B cell (primary cell): ENCODE measurements around the gene CFL1. TPM values are rescaled to one million over a fixed set of nuclear protein-coding genes. Genes with fewer than 3 reads are reported as not detected.

ENCODE experiments used
- ATAC-seq: fragments of 200-7000 bp; cut with Tn5 transposase; one replicate; pipeline ENCODE4 v1.10.0; 2021; ENCODE audit warnings: low read depth, mild to moderate bottlenecking, moderate number of reproducible peaks, moderate library complexity
- CTCF ChIA-PET: fragments of 350-600 bp; sonication (Branson Sonifier 250); formaldehyde crosslinking; loops from one replicate; lab custom pipeline; 2021; ENCODE audit warnings: antibody characterized with exemption, inconsistent platforms; lab: Charles Lee
- POLR2A ChIA-PET: fragments of 350-600 bp; sonication (Branson Sonifier 250); formaldehyde crosslinking; loops from one replicate; lab custom pipeline; 2021; ENCODE audit warnings: antibody characterized with exemption; lab: Charles Lee
- DNase-seq: peaks from one replicate; pipeline ENCODE4 v3.0.0; 2013
- H2AFZ ChIP-seq: 2 replicates; pipeline ENCODE4 v1.6.1; 2012; ENCODE audit warnings: mild to moderate bottlenecking, low read depth, low read length; ENCODE audit not compliant: insufficient read depth, poor library complexity, severe bottlenecking
- H3K27ac ChIP-seq, 2 donors: 1 replicate in 1 of 2; 2 replicates in 1 of 2; pipeline ENCODE4 v1.5.1; 2012 to 2013; ENCODE audit warnings: low read length in 2 of 2, mild to moderate bottlenecking in 2 of 2, moderate library complexity in 1 of 2
- H3K27me3 ChIP-seq, 4 experiments: fragments of 200-600 bp in 1 of 4; sonication (generic) in 1 of 4; replicated peaks in 1 of 4; 1 replicate in 2 of 4; 2 replicates in 2 of 4; pipeline versions ENCODE4 v1.6.1 to v1.7.0; 2013 to 2016; ENCODE audit warnings: low read length in 3 of 4, mild to moderate bottlenecking in 2 of 4, mixed read lengths in 1 of 4, moderate library complexity in 1 of 4; ENCODE audit not compliant: insufficient read depth in 4 of 4, control insufficient read depth in 3 of 4; ENCODE audit errors: control extremely low read depth in 1 of 4
- H3K36me3 ChIP-seq, 2 experiments: replicated peaks in 1 of 2; 1 replicate in 1 of 2; 2 replicates in 1 of 2; pipeline versions ENCODE4 v1.6.1 to v1.7.1; 2013; ENCODE audit warnings: low read length in 1 of 2; ENCODE audit not compliant: insufficient read depth in 2 of 2, control insufficient read depth in 1 of 2; ENCODE audit errors: control extremely low read depth in 1 of 2, extremely low read depth in 1 of 2
- H3K4me1 ChIP-seq, 2 donors: fragments of 200-600 bp in 1 of 2; sonication (generic) in 1 of 2; 1 replicate in 1 of 2; 2 replicates in 1 of 2; pipeline versions ENCODE4 v1.5.1 to v1.6.1; 2013 to 2017; ENCODE audit warnings: low read length in 2 of 2; ENCODE audit not compliant: control insufficient read depth in 2 of 2, insufficient read depth in 2 of 2
- H3K4me2 ChIP-seq: replicated peaks from 2 replicates; pipeline ENCODE3; 2012; ENCODE audit warnings: mild to moderate bottlenecking, low read depth, low read length; ENCODE audit not compliant: poor library complexity, severe bottlenecking
- H3K4me3 ChIP-seq, 5 experiments: fragments of 200-600 bp in 1 of 5; sonication (generic) in 1 of 5; 1 replicate in 3 of 5; 2 replicates in 2 of 5; pipeline versions ENCODE4 v1.5.1 to v1.7.0; 2011 to 2016; ENCODE audit warnings: low read length in 4 of 5, mild to moderate bottlenecking in 4 of 5, low read depth in 2 of 5, control low read depth in 1 of 5, moderate library complexity in 1 of 5; ENCODE audit not compliant: insufficient read depth in 1 of 5; ENCODE audit errors: control extremely low read depth in 1 of 5, extremely low read depth in 1 of 5
- H3K79me2 ChIP-seq: fragments of 200-600 bp; sonication (generic); one replicate; pipeline ENCODE4 v1.6.0; 2016; ENCODE audit warnings: low read length; ENCODE audit not compliant: control insufficient read depth, insufficient read depth
- H3K9ac ChIP-seq: fragments of 200-600 bp; sonication (generic); 2 replicates; pipeline ENCODE4 v1.6.1; 2017; ENCODE audit warnings: mild to moderate bottlenecking, low read length, moderate library complexity
- H3K9me3 ChIP-seq, 3 donors: one replicate each; pipeline versions ENCODE4 v1.6.1 to v1.7.1; 2013; ENCODE audit warnings: low read length in 2 of 3; ENCODE audit not compliant: control insufficient read depth in 2 of 3, insufficient read depth in 1 of 3; ENCODE audit errors: control extremely low read depth in 1 of 3
- H4K20me1 ChIP-seq: 2 replicates; pipeline ENCODE4 v1.6.0; 2012; ENCODE audit warnings: mild to moderate bottlenecking, low read length; ENCODE audit not compliant: insufficient read depth, control insufficient read depth, poor library complexity, severe bottlenecking
- H3K27ac Mint-ChIP-seq: one replicate; pipeline ENCODE4 v1.8.0; 2021; ENCODE audit warnings: mixed read lengths
- H3K27me3 Mint-ChIP-seq: one replicate; pipeline ENCODE4 v1.8.0; 2021; ENCODE audit warnings: mixed read lengths
- H3K4me1 Mint-ChIP-seq: one replicate; pipeline ENCODE4 v1.8.0; 2021; ENCODE audit warnings: mixed read lengths
- H3K4me3 Mint-ChIP-seq: one replicate; pipeline ENCODE4 v1.8.0; 2021; ENCODE audit warnings: mixed read lengths
- H3K9me3 Mint-ChIP-seq: one replicate; pipeline ENCODE4 v1.8.0; 2022; ENCODE audit warnings: mixed read lengths; ENCODE audit not compliant: insufficient read depth
- CTCF ChIP-seq: fragments of 200-600 bp; IDR thresholded peaks from one replicate; pipeline ENCODE4 v1.8.0; 2022; ENCODE audit warnings: antibody characterized with exemption, mild to moderate bottlenecking
- EZH2 ChIP-seq: IDR thresholded peaks from 2 replicates; pipeline ENCODE4 v1.6.1; 2012; ENCODE audit warnings: borderline replicate concordance, low read depth, mild to moderate bottlenecking, moderate library complexity, low read length; ENCODE audit not compliant: insufficient read depth, poor library complexity, severe bottlenecking
- WGBS: methylation state at CpG from one replicate; pipeline ENCODE4 v1.1.5; 2013; ENCODE audit warnings: missing lambda C conversion rate; ENCODE audit not compliant: insufficient coverage; 5-methylcytosine and 5-hydroxymethylcytosine counted together
- intact Hi-C: fragments of 100-400 bp; cut with micrococcal nuclease; formaldehyde crosslinking; loops from one replicate; pipeline ENCODE4 v1.10.0; 2022
- polyA plus RNA-seq: library from polyadenylated mRNA; depleted of rRNA; stranded (reverse); fragments of >200 nt; gene quantifications from 2 replicates; pipeline ENCODE4 v1.2.3, GENCODE V29; 2012
- total RNA-seq, 2 donors: library from RNA; stranded (reverse); fragments of 120-200 nt in 1 of 2; gene quantifications; 1 replicate in 1 of 2; 2 replicates in 1 of 2; pipeline versions ENCODE4 v1.2.3 to v1.2.4, GENCODE V29; 2013 to 2022

Gene CFL1
- total and polyA plus RNA-seq, 2 donors (not counting 1 experiment from before 2014, with no cell fraction given): 455 to 990 TPM

DNA sequence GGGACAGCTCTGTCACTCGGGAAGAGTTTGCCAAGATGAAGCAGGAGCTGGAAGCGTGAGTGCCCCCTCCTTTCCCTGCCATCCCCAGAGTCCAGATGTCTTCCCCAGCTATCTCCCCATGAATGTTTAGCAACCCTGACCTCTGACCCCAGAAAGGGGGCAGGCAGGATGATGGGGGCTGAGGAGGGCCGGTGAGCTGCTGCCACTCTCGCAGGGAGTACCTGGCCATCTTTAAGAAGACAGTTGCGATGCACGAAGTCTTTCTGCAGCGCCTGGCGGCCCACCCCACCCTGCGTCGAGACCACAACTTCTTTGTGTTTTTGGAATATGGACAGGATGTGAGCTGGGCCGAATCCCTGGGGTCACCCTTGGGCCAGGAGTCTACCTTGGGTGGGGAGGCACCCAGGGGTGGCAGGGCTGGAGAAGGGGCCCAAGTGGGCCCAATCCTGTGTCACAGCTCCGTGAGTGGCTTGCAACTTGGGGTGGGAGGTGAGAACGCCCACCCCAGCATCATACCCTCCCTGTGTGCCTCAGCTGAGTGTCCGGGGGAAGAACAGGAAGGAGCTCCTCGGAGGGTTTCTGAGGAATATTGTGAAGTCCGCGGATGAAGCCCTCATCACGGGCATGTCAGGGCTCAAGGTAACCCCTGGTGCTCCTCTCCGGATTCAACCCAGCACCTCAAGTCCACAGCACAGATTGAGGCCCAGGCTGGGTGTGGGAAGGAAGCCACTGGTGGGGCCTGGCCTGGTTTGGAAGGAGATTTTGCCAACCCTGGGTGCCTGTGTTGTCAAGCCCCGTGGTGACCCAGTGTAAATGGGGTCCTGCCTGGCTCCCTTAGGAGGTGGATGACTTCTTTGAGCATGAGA, 7.5 kb downstream of the CFL1 start:
- Histone ChIP-seq H3K9me3 (peaks cover 0 to 15% (median 0%) of the 10 kb centered on the region in 3 donors), H3K36me3 (peaks cover 0 to 51% of the 10 kb centered on the region in 2 experiments), H3K9ac (no peak overlapping the region), H3K27me3 (no peaks in the 10 kb centered on the region), H3K4me1 (peaks cover 0 to 8% of the 10 kb centered on the region in 2 donors), H3K79me2 (peaks cover 23% of the 10 kb centered on the region), H4K20me1 (peaks cover 51% of the 10 kb centered on the region), H3K27ac (no peak overlapping the region), H2AFZ (no peak overlapping the region), H3K4me3 (no peak overlapping the region), H3K4me2 (no peak overlapping the region)
- ATAC-seq (no peak), DNase-seq (peak; percentile 29)
- Mint-ChIP-seq H3K27ac (no peak overlapping the region), H3K9me3 (no peaks in the 10 kb centered on the region), H3K27me3 (no peaks in the 10 kb centered on the region), H3K4me3 (no peak overlapping the region), H3K4me1 (peaks cover 18% of the 10 kb centered on the region)
- ChIA-PET POLR2A (interaction anchor here (0.6 to 1.5 kb wide), 3 partner anchors 8 to 118 kb away, joined by 3 to 8 read pairs (median 3); partner anchors contain the start of gene SNX32), CTCF (interaction anchor here (0.6 to 2.8 kb wide), 3 partner anchors 10 to 171 kb away, joined by 3 to 15 read pairs (median 6); partner anchors contain the start of gene MUS81)
- TF ChIP-seq EZH2 (no peak), CTCF (no peak)
- intact Hi-C loops: no loop called here
- whole genome bisulfite sequencing: 89% methylated on average over 16 of the region's 20 CpGs
